Measurements from ENCODE around the gene RRAGD. TPM values are rescaled to one million over a fixed set of nuclear protein-coding genes. Genes with fewer than 3 reads are reported as not detected.

The RRAGD gene
- total RNA-seq, 2 experiments from 2014 or later = 19.7 to 22.1 TPM

- Mint-ChIP-seq H3K36me3 (ENCODE audit: low read depth) (peaks cover 21% of the 10 kb centered on the region), H3K4me1 (ENCODE audit: low read depth) (no peaks in the 10 kb centered on the region), H3K27ac (no peak overlapping the region), H3K27me3 (no peaks in the 10 kb centered on the region), H3K4me3 (no peak overlapping the region), H3K9me3 (no peaks in the 10 kb centered on the region)
- no peak for ATAC-seq
- CTCF ChIA-PET = interaction anchor here (1.1 to 2.2 kb wide), 2 partner anchors 37 to 63 kb away, joined by 3 to 8 read pairs; no protein-coding TSS in a partner anchor
- intact Hi-C loops (cut with micrococcal nuclease) = no loop called here
- POLR2A ChIA-PET = no interaction called here
- no peak for DNase-seq
- TF ChIP-seq, protein P1, sequence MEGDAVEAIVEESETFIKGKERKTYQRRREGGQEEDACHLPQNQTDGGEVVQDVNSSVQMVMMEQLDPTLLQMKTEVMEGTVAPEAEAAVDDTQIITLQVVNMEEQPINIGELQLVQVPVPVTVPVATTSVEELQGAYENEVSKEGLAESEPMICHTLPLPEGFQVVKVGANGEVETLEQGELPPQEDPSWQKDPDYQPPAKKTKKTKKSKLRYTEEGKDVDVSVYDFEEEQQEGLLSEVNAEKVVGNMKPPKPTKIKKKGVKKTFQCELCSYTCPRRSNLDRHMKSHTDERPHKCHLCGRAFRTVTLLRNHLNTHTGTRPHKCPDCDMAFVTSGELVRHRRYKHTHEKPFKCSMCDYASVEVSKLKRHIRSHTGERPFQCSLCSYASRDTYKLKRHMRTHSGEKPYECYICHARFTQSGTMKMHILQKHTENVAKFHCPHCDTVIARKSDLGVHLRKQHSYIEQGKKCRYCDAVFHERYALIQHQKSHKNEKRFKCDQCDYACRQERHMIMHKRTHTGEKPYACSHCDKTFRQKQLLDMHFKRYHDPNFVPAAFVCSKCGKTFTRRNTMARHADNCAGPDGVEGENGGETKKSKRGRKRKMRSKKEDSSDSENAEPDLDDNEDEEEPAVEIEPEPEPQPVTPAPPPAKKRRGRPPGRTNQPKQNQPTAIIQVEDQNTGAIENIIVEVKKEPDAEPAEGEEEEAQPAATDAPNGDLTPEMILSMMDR (IDR thresholded peaks at IDR 0.05) = no peak
Measured at GRCh38 chr6:89335164-89335563, 76.9 kb downstream of the RRAGD start.

- intact Hi-C loops (cut with micrococcal nuclease) = no loop called here
- TF ChIP-seq, protein P1 (IDR thresholded peaks at IDR 0.05) = no peak
Measured at GRCh38 chr6:89330910-89331309, 81.2 kb downstream of the RRAGD start.

GRCh38 chr6:89328976-89329375, 83.1 kb downstream of the RRAGD start:
- Mint-ChIP-seq H3K4me3 (no peak overlapping the region), H3K4me1 (ENCODE audit: low read depth) (no peaks in the 10 kb centered on the region), H3K9me3 (no peaks in the 10 kb centered on the region), H3K36me3 (ENCODE audit: low read depth) (peaks cover 19% of the 10 kb centered on the region), H3K27me3 (no peaks in the 10 kb centered on the region), H3K27ac (no peak overlapping the region)
- TF ChIP-seq, protein P1 (IDR thresholded peaks at IDR 0.05) = no peak
- POLR2A ChIA-PET = no interaction called here
- intact Hi-C loops (cut with micrococcal nuclease) = no loop called here
- no peak for DNase-seq
- ATAC-seq = no peak
- CTCF ChIA-PET = interaction anchor here (1.0 to 1.2 kb wide), 3 partner anchors 43 to 206 kb away, joined by 3 read pairs; no protein-coding TSS in a partner anchor

More at GRCh38 chr6:89330910-89331309, 81.2 kb downstream of the RRAGD start:
- H3K27me3 Mint-ChIP-seq = no peaks in the 10 kb centered on the region
- peaks cover 19% of the 10 kb centered on the region for H3K36me3 Mint-ChIP-seq (ENCODE audit: low read depth)
- ATAC-seq (no peak), DNase-seq (no peak)
- H3K27ac Mint-ChIP-seq = no peak overlapping the region
- H3K4me3 Mint-ChIP-seq = no peak overlapping the region
- CTCF ChIA-PET = interaction anchor here (0.6 kb wide), 1 partner anchor 27 kb away, joined by 4 read pairs; no protein-coding TSS in a partner anchor
- no peaks in the 10 kb centered on the region for H3K9me3 Mint-ChIP-seq
- H3K4me1 Mint-ChIP-seq (ENCODE audit: low read depth) = no peaks in the 10 kb centered on the region
- POLR2A ChIA-PET = interaction anchor here (1.6 kb wide), 1 partner anchor 14 kb away, joined by 3 read pairs; no protein-coding TSS in a partner anchor

DNA sequence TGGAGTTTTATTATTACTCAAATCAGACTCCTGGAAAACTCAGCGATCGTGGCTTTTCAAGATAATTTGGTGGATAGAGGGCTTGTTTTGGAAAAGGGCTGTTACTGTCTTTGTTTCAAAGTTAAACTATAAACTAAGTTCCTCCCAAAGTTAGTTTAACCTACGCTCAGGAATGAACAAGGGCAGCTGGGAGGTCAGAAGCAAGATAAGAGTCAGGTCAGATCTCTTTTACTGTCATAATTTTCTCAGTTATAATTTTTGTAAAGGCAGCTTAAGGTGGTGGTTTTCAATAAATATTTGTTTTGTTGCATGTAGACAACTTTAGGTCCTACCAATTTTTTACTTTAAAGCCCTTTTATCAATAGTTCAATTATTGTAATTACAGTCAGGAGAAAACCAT, 87.8 kb downstream of the RRAGD start:
- intact Hi-C loops (cut with micrococcal nuclease) = no loop called here
- TF ChIP-seq, protein P1 (IDR thresholded peaks at IDR 0.05) = no peak
- H3K27ac Mint-ChIP-seq = no peak overlapping the region
- H3K27me3 Mint-ChIP-seq = no peaks in the 10 kb centered on the region
- CTCF ChIA-PET = interaction anchor here (0.8 to 1.2 kb wide), 2 partner anchors 9 to 43 kb away, joined by 3 read pairs; no protein-coding TSS in a partner anchor
- no peaks in the 10 kb centered on the region for H3K9me3 Mint-ChIP-seq
- no peak overlapping the region for H3K4me3 Mint-ChIP-seq
- ATAC-seq (no peak), DNase-seq (no peak)
- peaks cover 20% of the 10 kb centered on the region for H3K36me3 Mint-ChIP-seq (ENCODE audit: low read depth)
- peaks cover 6% of the 10 kb centered on the region for H3K4me1 Mint-ChIP-seq (ENCODE audit: low read depth)
- POLR2A ChIA-PET = interaction anchor here (1.0 kb wide), 1 partner anchor 36 kb away, joined by 3 read pairs; no protein-coding TSS in a partner anchor

DNA sequence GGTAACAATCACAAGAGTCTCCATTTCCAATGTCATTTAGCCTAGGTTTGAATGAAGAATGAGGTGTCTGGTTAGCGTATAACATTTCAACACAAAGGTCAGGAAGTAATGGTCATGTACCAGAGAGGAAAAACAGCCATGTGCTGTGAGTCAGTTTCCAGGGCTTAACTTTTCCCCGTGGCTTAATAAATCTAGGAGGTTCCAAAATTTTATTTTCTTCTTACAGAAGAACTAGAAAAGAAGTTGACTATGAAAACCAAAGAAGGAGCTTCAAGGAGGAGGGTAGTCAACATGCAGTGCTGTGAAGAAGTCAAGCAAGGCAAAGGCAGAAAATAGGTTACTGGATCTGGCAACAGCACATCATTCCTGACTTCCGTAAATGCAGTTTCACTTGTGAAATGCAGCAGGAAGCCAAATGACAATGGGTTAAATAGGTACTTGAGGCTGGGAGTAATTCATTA, 88.5 kb downstream of the RRAGD start:
- ChIA-PET CTCF (interaction anchor here (0.8 to 1.2 kb wide), 2 partner anchors 10 to 44 kb away, joined by 3 read pairs; no protein-coding TSS in a partner anchor), POLR2A (interaction anchor here (0.5 kb wide), 1 partner anchor 1678 kb away, joined by 3 read pairs; no protein-coding TSS in a partner anchor)
- TF ChIP-seq, protein P1 (IDR thresholded peaks at IDR 0.05) = no peak
- DNase-seq = no peak
- intact Hi-C loops (cut with micrococcal nuclease) = no loop called here
- Mint-ChIP-seq H3K27me3 (no peaks in the 10 kb centered on the region), H3K4me3 (no peak overlapping the region), H3K27ac (no peak overlapping the region), H3K9me3 (no peaks in the 10 kb centered on the region), H3K36me3 (ENCODE audit: low read depth) (peaks cover 20% of the 10 kb centered on the region), H3K4me1 (ENCODE audit: low read depth) (peaks cover 6% of the 10 kb centered on the region)
- no peak for ATAC-seq
